ENCODE results near the gene ZNF592. TPM values are rescaled to one million over a fixed set of nuclear protein-coding genes. Genes with fewer than 3 reads are reported as not detected.

The ZNF592 gene
- total RNA-seq, 1 donor from 2014 or later, result 36.1 TPM

GRCh38 chr15:84790676-84791075, 42.3 kb downstream of the ZNF592 start:
- Histone ChIP-seq H3K27me3 (no peaks in the 10 kb centered on the region), H3K27ac (no peak overlapping the region), H3K4me1 (peaks cover 0 to 16% of the 10 kb centered on the region in 2 donors), H3K36me3 (peaks cover 19 to 47% of the 10 kb centered on the region in 2 donors), H3K4me3 (no peak overlapping the region), H3K9me3 (no peaks in the 10 kb centered on the region)
- intact Hi-C loops (cut with DNase I), result no loop called here
- no peak for TF ChIP-seq CTCF (IDR thresholded peaks at IDR 0.05)
- no peak for DNase-seq (ENCODE audit: low spot score in 2 of 2)

- Histone ChIP-seq H3K36me3 (peaks cover 12 to 43% of the 10 kb centered on the region in 2 donors), H3K9me3 (no peaks in the 10 kb centered on the region), H3K4me1 (peaks cover 0 to 10% of the 10 kb centered on the region in 2 donors), H3K4me3 (no peak overlapping the region), H3K27ac (no peak overlapping the region), H3K27me3 (no peaks in the 10 kb centered on the region)
- no peak for TF ChIP-seq CTCF (IDR thresholded peaks at IDR 0.05)
- no peak for DNase-seq (ENCODE audit: low spot score in 2 of 2)
- intact Hi-C loops (cut with DNase I), result no loop called here
Measured at GRCh38 chr15:84791763-84792162, 43.4 kb downstream of the ZNF592 start.

GRCh38 chr15:84793431-84794161, 45.2 kb downstream of the ZNF592 start:
- H3K9me3 ChIP-seq, result no peaks in the 10 kb centered on the region
- peaks cover 24 to 56% of the 10 kb centered on the region in 2 donors for H3K36me3 ChIP-seq
- no peaks in the 10 kb centered on the region for H3K27me3 ChIP-seq
- no peaks in the 10 kb centered on the region for H3K4me1 ChIP-seq
- intact Hi-C loops (cut with DNase I), result no loop called here
- DNase-seq (ENCODE audit: low spot score in 2 of 2), result no peak
- no peak for TF ChIP-seq CTCF (IDR thresholded peaks at IDR 0.05)
- no peak overlapping the region for H3K27ac ChIP-seq
- no peak overlapping the region for H3K4me3 ChIP-seq

GRCh38 chr15:84794162-84794547, 45.8 kb downstream of the ZNF592 start:
- H3K27ac ChIP-seq, result no peak overlapping the region

GRCh38 chr15:84795186-84795585, 46.8 kb downstream of the ZNF592 start:
- no peaks in the 10 kb centered on the region for H3K4me1 ChIP-seq
- no peaks in the 10 kb centered on the region for H3K9me3 ChIP-seq
- no peaks in the 10 kb centered on the region for H3K27me3 ChIP-seq
- no peak overlapping the region for H3K27ac ChIP-seq
- TF ChIP-seq CTCF (IDR thresholded peaks at IDR 0.05), result no peak
- intact Hi-C loops (cut with DNase I), result no loop called here
- peaks cover 40 to 71% of the 10 kb centered on the region in 2 donors for H3K36me3 ChIP-seq
- H3K4me3 ChIP-seq, result no peak overlapping the region
- DNase-seq (ENCODE audit: low spot score in 2 of 2), result no peak

More at GRCh38 chr15:84794162-84794547, 45.8 kb downstream of the ZNF592 start:
- Histone ChIP-seq H3K36me3 (peaks cover 30 to 62% of the 10 kb centered on the region in 2 donors), H3K4me1 (no peaks in the 10 kb centered on the region), H3K27me3 (no peaks in the 10 kb centered on the region), H3K9me3 (no peaks in the 10 kb centered on the region), H3K4me3 (no peak overlapping the region)
- intact Hi-C loops (cut with DNase I), result no loop called here
- DNase-seq (ENCODE audit: low spot score in 2 of 2), result no peak
- TF ChIP-seq CTCF (IDR thresholded peaks at IDR 0.05), result no peak
